Esophagus muscularis mucosa (tissue), 4 donors: ENCODE data around the gene SNX2. TPM values are rescaled to one million over a fixed set of nuclear protein-coding genes. Genes with fewer than 3 reads are reported as not detected.

Experiments
- DNase-seq: peaks from one replicate; pipeline ENCODE4 v3.0.0-alpha.2; 2017; ENCODE audit errors: extremely low spot score
- H3K27ac ChIP-seq, 4 donors: fragments of 200-600 bp; sonication (generic); replicated peaks in 1 of 4; 1 replicate in 3 of 4; 2 replicates in 1 of 4; pipeline ENCODE4 v1.5.1; 2016 to 2019; ENCODE audit warnings: mild to moderate bottlenecking in 1 of 4
- H3K27me3 ChIP-seq, 4 donors: fragments of 200-600 bp; sonication (generic); one replicate each; pipeline versions ENCODE4 v1.5.1 to v1.6.0; 2016 to 2019
- H3K36me3 ChIP-seq, 4 donors: fragments of 200-600 bp; sonication (generic); one replicate each; pipeline ENCODE4 v1.5.1; 2016 to 2019
- H3K4me1 ChIP-seq, 4 donors: fragments of 200-600 bp; sonication (generic); one replicate each; pipeline ENCODE4 v1.5.1; 2016 to 2019
- H3K4me3 ChIP-seq, 4 donors: fragments of 200-600 bp; sonication (generic); 1 replicate in 2 of 4; 2 replicates in 2 of 4; pipeline ENCODE4 v1.5.1; 2016 to 2019; ENCODE audit warnings: mild to moderate bottlenecking in 4 of 4, moderate library complexity in 1 of 4
- H3K9me3 ChIP-seq, 4 donors: fragments of 200-600 bp; sonication (generic); 1 replicate in 3 of 4; 2 replicates in 1 of 4; pipeline ENCODE4 v1.5.1; 2016 to 2019
- CTCF ChIP-seq, 3 experiments: fragments of 200-600 bp in 2 of 3; fragments of 450-650 bp in 1 of 3; sonication (generic) in 2 of 3; IDR thresholded peaks; one replicate each; pipeline ENCODE4 v1.5.1; 2017 to 2019; ENCODE audit warnings: antibody characterized with exemption in 3 of 3, mild to moderate bottlenecking in 2 of 3, moderate library complexity in 1 of 3
- EP300 ChIP-seq: sonication (generic); formaldehyde crosslinking; IDR thresholded peaks from one replicate; pipeline ENCODE4 v1.6.1; 2017; ENCODE audit warnings: antibody characterized with exemption
- POLR2A ChIP-seq: fragments of 450-650 bp; IDR thresholded peaks from one replicate; pipeline ENCODE4 v1.6.1; 2017; ENCODE audit warnings: antibody characterized with exemption, moderate library complexity, mild to moderate bottlenecking, low read depth
- POLR2AphosphoS5 ChIP-seq, 2 donors: sonication (generic); formaldehyde crosslinking; IDR thresholded peaks; one replicate each; pipeline ENCODE4 v1.6.1; 2017; ENCODE audit warnings: antibody characterized with exemption in 2 of 2
- WGBS: methylation state at CpG from one replicate; pipeline ENCODE4 v1.1.5; 2018; 5-methylcytosine and 5-hydroxymethylcytosine counted together
- intact Hi-C: fragments of 100-400 bp; cut with DNase I; formaldehyde crosslinking; loops from one replicate; pipeline ENCODE4 v1.15.1; 2023
- total RNA-seq, 4 donors: library from RNA; depleted of rRNA; stranded (reverse); fragments of >200 nt; gene quantifications; one replicate each; pipeline versions ENCODE4 v1.1.0 to v1.2.1, GENCODE V29; 2016

SNX2 gene
- total RNA-seq, 4 donors from 2014 or later: 62.1 to 86.0 (median 75.4) TPM

GRCh38 chr5:122736086-122736845, 38.6 kb upstream of the SNX2 start:
- Histone ChIP-seq H3K27ac (peak overlapping the region in 1 of 4 donors; percentile 20), H3K4me3 (no peak overlapping the region), H3K27me3 (no peaks in the 10 kb centered on the region), H3K4me1 (peaks cover 0 to 13% (median 8%) of the 10 kb centered on the region in 4 donors), H3K9me3 (no peaks in the 10 kb centered on the region), H3K36me3 (no peaks in the 10 kb centered on the region)
- 61% methylated on average over 9 of the region's 9 CpGs for WGBS
- intact Hi-C loops: no loop called here
- no peak for DNase-seq
- TF ChIP-seq EP300 (no peak), CTCF (IDR thresholded peaks at IDR 0.05) (no peak), POLR2A (no peak), POLR2AphosphoS5 (IDR thresholded peaks at IDR 0.05) (no peak)

DNA sequence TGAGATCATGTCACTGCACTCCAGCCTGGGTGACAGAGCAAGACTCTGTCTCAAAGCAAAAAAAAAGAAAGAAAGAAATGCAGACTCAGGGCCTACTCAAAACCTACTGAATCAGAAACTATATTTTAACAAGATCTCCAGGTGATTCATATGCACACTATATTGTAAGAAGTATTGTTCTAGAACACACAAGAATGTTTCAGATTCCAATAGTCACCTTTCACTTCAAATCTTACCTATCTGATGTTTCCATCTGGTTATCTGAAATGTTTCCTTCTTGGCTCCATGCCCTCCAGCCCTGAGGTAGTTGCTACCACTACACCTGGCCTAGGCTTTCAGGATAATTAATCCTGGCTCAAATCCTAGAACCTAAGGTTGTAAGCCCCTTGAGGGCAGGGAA, 36.8 kb upstream of the SNX2 start:
- no peak for TF ChIP-seq POLR2AphosphoS5 (IDR thresholded peaks at IDR 0.05)
- no peak for TF ChIP-seq CTCF (IDR thresholded peaks at IDR 0.05)
- TF ChIP-seq EP300: no peak
- TF ChIP-seq POLR2A: no peak
- no peak for DNase-seq
- Histone ChIP-seq H3K9me3 (no peaks in the 10 kb centered on the region), H3K36me3 (no peaks in the 10 kb centered on the region), H3K4me1 (peaks cover 0 to 13% (median 8%) of the 10 kb centered on the region in 4 donors), H3K27ac (no peak overlapping the region), H3K27me3 (no peaks in the 10 kb centered on the region), H3K4me3 (no peak overlapping the region)
- intact Hi-C loops: no loop called here

DNA sequence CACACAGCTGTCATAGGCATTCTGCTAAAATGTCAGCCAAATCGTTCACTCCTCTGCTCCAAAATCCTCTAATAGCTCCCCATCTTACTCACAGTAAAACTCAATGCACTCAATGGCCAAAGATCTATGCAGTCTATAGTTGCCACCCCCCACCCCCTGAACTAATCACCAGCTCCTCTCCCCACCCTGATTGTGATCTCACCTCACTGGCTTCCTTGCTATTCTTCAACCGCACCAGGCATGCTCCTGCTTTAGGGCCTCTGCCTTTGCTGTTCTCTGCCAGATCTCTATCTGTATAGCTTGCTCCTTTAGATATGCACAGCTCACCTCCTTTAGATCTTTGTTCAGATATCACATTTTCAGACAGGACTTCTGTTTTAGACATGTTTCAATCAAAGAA, 33.2 kb upstream of the SNX2 start:
- Histone ChIP-seq H3K36me3 (no peaks in the 10 kb centered on the region), H3K4me1 (peaks cover 0 to 5% (median 3%) of the 10 kb centered on the region in 4 donors), H3K4me3 (no peak overlapping the region), H3K27me3 (no peaks in the 10 kb centered on the region), H3K27ac (no peak overlapping the region), H3K9me3 (no peaks in the 10 kb centered on the region)
- intact Hi-C loops: no loop called here
- DNase-seq: no peak
- 64% methylated on average over 2 of the region's 2 CpGs for WGBS
- no peak for TF ChIP-seq CTCF (IDR thresholded peaks at IDR 0.05)
- TF ChIP-seq POLR2AphosphoS5 (IDR thresholded peaks at IDR 0.05): no peak
- TF ChIP-seq EP300: no peak
- TF ChIP-seq POLR2A: no peak

GRCh38 chr5:122743261-122743660, 31.6 kb upstream of the SNX2 start:
- 86% methylated on average over 3 of the region's 3 CpGs for WGBS
- intact Hi-C loops: no loop called here
- H3K27me3 ChIP-seq: no peaks in the 10 kb centered on the region
- no peak overlapping the region for H3K27ac ChIP-seq
- H3K9me3 ChIP-seq: no peaks in the 10 kb centered on the region
- DNase-seq: no peak
- H3K4me1 ChIP-seq: no peaks in the 10 kb centered on the region
- H3K36me3 ChIP-seq: no peaks in the 10 kb centered on the region
- no peak overlapping the region for H3K4me3 ChIP-seq
- TF ChIP-seq POLR2AphosphoS5 (IDR thresholded peaks at IDR 0.05) (no peak), CTCF (IDR thresholded peaks at IDR 0.05) (no peak), POLR2A (no peak), EP300 (no peak)

- no peaks in the 10 kb centered on the region for H3K36me3 ChIP-seq
- intact Hi-C loops: no loop called here
- no peak for DNase-seq
- no peaks in the 10 kb centered on the region for H3K4me1 ChIP-seq
- H3K27me3 ChIP-seq: no peaks in the 10 kb centered on the region
- no peak overlapping the region for H3K4me3 ChIP-seq
- H3K9me3 ChIP-seq: no peaks in the 10 kb centered on the region
- no peak overlapping the region for H3K27ac ChIP-seq
- WGBS: 100% methylated on average over 2 of the region's 2 CpGs
- no peak for TF ChIP-seq EP300
- no peak for TF ChIP-seq CTCF (IDR thresholded peaks at IDR 0.05)
- no peak for TF ChIP-seq POLR2AphosphoS5 (IDR thresholded peaks at IDR 0.05)
- no peak for TF ChIP-seq POLR2A
Measured at GRCh38 chr5:122745597-122745996, 29.3 kb upstream of the SNX2 start.
